Measurements from ENCODE around the gene LCN6. TPM values are rescaled to one million over a fixed set of nuclear protein-coding genes. Genes with fewer than 3 reads are reported as not detected.

LCN6 gene
- total and polyA plus RNA-seq, 7 donors: 0.44 to 15.0 (median 10.7) TPM

- no peaks in the 10 kb centered on the region for H3K27me3 ChIP-seq (ENCODE audit: insufficient read depth in 3 of 3, low read length in 2 of 3)
- intact Hi-C loops (cut with DNase I): no loop called here
- no peak for TF ChIP-seq CTCF (IDR thresholded peaks at IDR 0.05)
- WGBS, 3 donors: 67 to 81% (median 76%) methylated on average over 14 of the region's 14 CpGs
- H3K9me3 ChIP-seq: no peaks in the 10 kb centered on the region
- ATAC-seq: peak in 3 of 4 donors; percentile 19 to 31 (median 31)
- H3K36me3 ChIP-seq (ENCODE audit: insufficient read depth in 1 of 2, low read depth in 1 of 2): no peaks in the 10 kb centered on the region
- no peak overlapping the region for H3K27ac ChIP-seq
- no peak overlapping the region for H3K4me3 ChIP-seq
- H3K4me1 ChIP-seq: no peaks in the 10 kb centered on the region
- DNase-seq: peak in 1 of 2 donors; percentile 48
Measured at GRCh38 chr9:136765041-136765440, 16.7 kb upstream of the LCN6 start.

GRCh38 chr9:136764301-136764891 lies 16.1 kb upstream of the LCN6 start, which contains the start of gene LCN15:
Gene LCN15, minus strand, starts transcription at chr9:136764518. Its CDS starts 30 bp downstream, at chr9:136764488.
- Histone ChIP-seq H3K27me3 (ENCODE audit: insufficient read depth in 3 of 3, low read length in 2 of 3) (no peaks in the 10 kb centered on the region), H3K9me3 (no peaks in the 10 kb centered on the region), H3K4me1 (no peaks in the 10 kb centered on the region), H3K4me3 (no peak within 1 kb of the TSS), H3K27ac (no peak within 1 kb of the TSS), H3K36me3 (ENCODE audit: insufficient read depth in 1 of 2, low read depth in 1 of 2) (no peaks in the 10 kb centered on the region)
- peak in 1 of 2 donors; percentile 36 for DNase-seq
- intact Hi-C loops (cut with DNase I): no loop called here
- no peak for ATAC-seq
- no peak for TF ChIP-seq CTCF (IDR thresholded peaks at IDR 0.05)
- 60 to 64% (median 63%) methylated on average over 14 of the region's 14 CpGs for WGBS, 3 donors

- no peak overlapping the region for H3K27ac ChIP-seq
- no peak overlapping the region for H3K4me3 ChIP-seq
Measured at GRCh38 chr9:136763649-136764035, 15.3 kb upstream of the LCN6 start.

GRCh38 chr9:136762915-136763648 lies 14.8 kb upstream of the LCN6 start:
- intact Hi-C loops (cut with DNase I): no loop called here
- DNase-seq: peak in 1 of 2 donors; percentile 66
- no peak overlapping the region for H3K27ac ChIP-seq
- peak in 2 of 4 donors; percentile 13 to 35 for ATAC-seq
- no peak for TF ChIP-seq CTCF (IDR thresholded peaks at IDR 0.05)
- no peaks in the 10 kb centered on the region for H3K27me3 ChIP-seq (ENCODE audit: insufficient read depth in 3 of 3, low read length in 2 of 3)
- no peak overlapping the region for H3K4me3 ChIP-seq
- H3K9me3 ChIP-seq: no peaks in the 10 kb centered on the region
- peaks cover 3% of the 10 kb centered on the region for H3K4me1 ChIP-seq
- WGBS, 3 donors: 20 to 37% (median 26%) methylated on average over 25 to 37 of the region's 37 CpGs
- H3K36me3 ChIP-seq (ENCODE audit: insufficient read depth in 1 of 2, low read depth in 1 of 2): no peaks in the 10 kb centered on the region

More at GRCh38 chr9:136763649-136764035, 15.3 kb upstream of the LCN6 start:
- H3K27me3 ChIP-seq (ENCODE audit: insufficient read depth in 3 of 3, low read length in 2 of 3): no peaks in the 10 kb centered on the region
- H3K36me3 ChIP-seq (ENCODE audit: insufficient read depth in 1 of 2, low read depth in 1 of 2): no peaks in the 10 kb centered on the region
- H3K4me1 ChIP-seq: no peaks in the 10 kb centered on the region
- 77 to 84% (median 79%) methylated on average over 7 to 14 of the region's 14 CpGs for WGBS, 3 donors
- no peaks in the 10 kb centered on the region for H3K9me3 ChIP-seq
- no peak for TF ChIP-seq CTCF (IDR thresholded peaks at IDR 0.05)
- intact Hi-C loops (cut with DNase I): no loop called here
- DNase-seq (peak in 1 of 2 donors; percentile 34), ATAC-seq (no peak)

Data from psoas muscle (tissue), 8 donors.